Fibroblast of lung (primary cell): ENCODE data around the gene PTPN21.

Experiments used
- CTCF ChIP-seq, 2 donors: IDR thresholded peaks in 1 of 2; conservative IDR thresholded peaks in 1 of 2; 1 replicate in 1 of 2; 2 replicates in 1 of 2; pipeline ENCODE4 v1.5.1; 2011 to 2012; ENCODE audit warnings: low read length in 2 of 2, control low read depth in 1 of 2, inconsistent platforms in 1 of 2, low read depth in 1 of 2, mild to moderate bottlenecking in 1 of 2
- EZH2 ChIP-seq: IDR thresholded peaks from 2 replicates; pipeline ENCODE4 v1.5.1; 2012; ENCODE audit warnings: low read length, control low read depth, mild to moderate bottlenecking; ENCODE audit errors: missing control alignments

GRCh38 chr14:88476214-88476774, 78.5 kb downstream of the PTPN21 start:
- TF ChIP-seq CTCF (conservative IDR thresholded peaks at IDR 0.05 in 1 of 2, IDR thresholded peaks at IDR 0.05 in 1 of 2; ENCODE audit: low read depth in 1 of 2, low read length in 2 of 2), result no peak
- no peak for TF ChIP-seq EZH2
